ENCODE data around the gene TRIP13. TPM values are rescaled to one million over a fixed set of nuclear protein-coding genes. Genes with fewer than 3 reads are reported as not detected.

Gene TRIP13
- polyA plus RNA-seq, 4 donors: 1.6 to 12.1 (median 7.1) TPM

Other genes with a start within 250 kb of the TRIP13 start
- 1 to 10 TPM; 3.0 to 6.3 (median 5.5) TPM for gene TPPP, start 199.5 kb upstream of the TRIP13 start, polyA plus RNA-seq
- 10 to 100 TPM in 2 of 4 donors, 1 to 10 TPM in 2; 2.2 to 18.8 (median 9.5) TPM for gene ZDHHC11B, start 108.2 kb upstream of the TRIP13 start, polyA plus RNA-seq
- gene ZDHHC11, start 41.9 kb upstream of the TRIP13 start, polyA plus RNA-seq: 10 to 100 TPM in 1 of 4 donors, 1 to 10 TPM in 3; 4.9 to 40.5 (median 6.5) TPM
- gene BRD9, start 83 bp upstream of the TRIP13 start, polyA plus RNA-seq: 10 to 100 TPM; 21.2 to 53.2 (median 30.5) TPM
- gene NKD2, start 115.9 kb downstream of the TRIP13 start, polyA plus RNA-seq: 10 to 100 TPM in 1 of 4 donors, 1 to 10 TPM in 1, under 1 TPM in 2; 0.22 to 11.9 (median 2.2) TPM
- 10 to 100 TPM; 32.7 to 79.9 (median 44.5) TPM for gene SLC12A7, start 219.2 kb downstream of the TRIP13 start, polyA plus RNA-seq

Measured in small intestine (tissue), 4 donors.